HG03469 (cell line): Measurements from ENCODE around the gene XRCC5.

Experiments used
- ATAC-seq: cut with Tn5 transposase; IDR thresholded peaks from one replicate; pipeline ENCODE4 v1.9.1; 2021; ENCODE audit warnings: mild to moderate bottlenecking, moderate library complexity, moderate number of reproducible peaks; ENCODE audit not compliant: unreplicated experiment

The XRCC5 gene

GRCh38 chr2:216083464-216084281 is 25.5 kb upstream of the XRCC5 start:
- no peak for ATAC-seq

DNA sequence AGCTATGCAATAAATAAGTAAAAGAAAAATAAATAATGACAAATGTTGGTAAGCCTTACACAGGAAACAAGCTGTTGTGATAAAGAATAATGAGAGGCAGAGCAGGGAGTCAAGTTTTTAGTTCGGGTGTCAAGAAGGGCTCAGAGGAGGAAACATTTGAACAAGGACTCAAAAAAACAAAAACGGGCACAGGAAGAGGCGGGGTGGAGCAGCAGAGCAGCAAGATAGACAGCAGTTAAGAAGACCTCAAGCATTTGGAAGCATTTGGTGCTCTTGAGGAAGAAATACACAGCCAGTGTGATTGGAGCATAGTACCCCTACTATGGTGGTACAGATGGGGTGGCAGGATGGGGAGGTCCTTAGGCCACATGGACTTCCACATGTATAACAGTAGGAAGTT is 24.6 kb upstream of the XRCC5 start:
- no peak for ATAC-seq

DNA sequence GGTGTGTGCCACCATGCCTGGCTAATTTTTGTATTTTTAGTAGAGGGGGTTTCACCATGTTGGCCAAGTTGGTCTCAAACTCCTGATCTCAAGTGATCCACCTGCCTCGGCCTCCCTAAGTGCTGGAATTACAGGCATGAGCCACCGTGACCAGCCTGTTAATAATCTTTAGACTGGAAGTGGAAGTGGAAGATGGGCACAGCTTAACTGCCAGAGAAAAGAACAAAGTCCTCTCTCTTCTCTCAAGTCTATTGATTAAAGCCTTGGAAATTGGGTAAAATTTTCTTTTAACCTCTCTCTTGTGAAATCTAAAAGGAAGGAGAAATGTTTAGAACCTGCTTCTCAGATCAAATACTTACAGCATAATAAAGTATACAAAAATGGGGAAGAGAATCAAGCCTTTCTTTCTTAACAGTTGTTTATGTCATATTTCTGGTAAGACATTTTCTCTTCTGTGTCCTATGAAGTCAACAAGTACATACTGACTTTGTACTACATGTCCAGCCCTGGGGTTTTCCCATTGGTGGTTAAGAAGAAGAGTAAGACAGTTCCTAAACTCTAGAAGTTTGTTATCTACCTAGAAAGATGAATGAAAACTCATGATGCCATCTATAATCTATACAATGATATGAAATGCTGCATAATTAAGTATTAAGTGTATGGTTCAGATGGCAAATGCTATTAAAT is 22.8 kb upstream of the XRCC5 start:
- no peak for ATAC-seq

DNA sequence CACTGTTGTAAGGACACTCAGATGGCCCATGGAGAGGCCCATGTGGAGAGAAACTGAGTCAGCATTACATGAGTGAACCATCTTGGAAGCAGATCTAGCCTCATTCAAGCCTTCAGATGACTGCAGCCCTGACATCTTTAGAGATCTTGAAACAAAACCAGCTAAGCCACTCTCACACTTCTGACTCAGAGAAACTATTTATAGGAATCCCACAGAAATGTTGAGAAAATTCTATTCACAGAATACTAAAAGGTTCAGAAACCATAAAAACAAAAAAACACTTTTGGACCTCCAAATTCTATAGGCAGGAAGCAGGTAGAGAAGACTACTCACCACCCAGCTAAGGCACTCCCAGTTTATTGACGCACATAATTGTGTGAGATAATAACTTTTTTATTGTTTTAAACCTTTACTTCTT is 18.8 kb upstream of the XRCC5 start:
- peak; percentile 58 for ATAC-seq

- ATAC-seq: no peak
Observed at GRCh38 chr2:216092646-216093045, 16.5 kb upstream of the XRCC5 start.

DNA sequence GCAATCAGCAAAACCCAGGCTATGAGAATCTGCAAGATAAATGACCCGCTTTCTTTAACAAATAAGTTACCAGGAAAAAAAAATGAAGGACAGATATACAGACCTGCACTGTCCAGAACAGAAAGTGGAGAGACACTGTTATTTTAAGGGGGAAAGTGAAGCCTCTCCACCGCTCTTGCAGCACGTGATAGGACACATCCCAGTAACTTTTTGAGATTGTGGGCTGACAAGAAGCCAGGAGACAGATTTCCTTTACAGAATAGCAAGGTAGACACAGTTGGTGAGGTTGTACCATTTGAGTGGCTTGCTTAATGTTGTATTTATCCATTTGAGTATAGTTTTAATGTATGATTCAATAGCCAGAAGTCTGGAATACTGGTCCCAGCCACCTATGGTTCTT is 14.4 kb upstream of the XRCC5 start:
- no peak for ATAC-seq

GRCh38 chr2:216098421-216099334 is 10.5 kb upstream of the XRCC5 start:
- ATAC-seq: no peak

- ATAC-seq: no peak
Observed at GRCh38 chr2:216101109-216101508, 8.0 kb upstream of the XRCC5 start.

GRCh38 chr2:216103213-216103612 is 5.9 kb upstream of the XRCC5 start:
- ATAC-seq: no peak

DNA sequence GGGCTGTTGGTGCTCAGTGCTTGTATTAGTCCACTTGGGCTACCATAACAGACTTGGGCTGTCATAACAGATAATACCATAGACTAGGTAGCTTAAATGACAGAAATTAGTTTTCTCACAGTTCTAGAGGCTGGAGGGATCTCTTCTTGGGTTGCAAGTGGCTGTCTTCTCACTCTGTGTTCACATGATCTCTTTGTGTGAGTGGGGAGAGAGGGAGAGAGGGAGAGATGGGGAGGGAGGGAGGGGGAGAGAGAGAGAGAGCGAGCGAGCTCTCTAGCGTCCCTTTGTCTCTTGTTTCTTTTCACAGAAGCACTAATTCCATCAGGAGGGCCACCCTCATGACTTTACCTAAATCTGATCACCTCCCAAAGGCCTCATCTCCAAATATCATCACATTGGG is 4.5 kb upstream of the XRCC5 start:
- no peak for ATAC-seq

DNA sequence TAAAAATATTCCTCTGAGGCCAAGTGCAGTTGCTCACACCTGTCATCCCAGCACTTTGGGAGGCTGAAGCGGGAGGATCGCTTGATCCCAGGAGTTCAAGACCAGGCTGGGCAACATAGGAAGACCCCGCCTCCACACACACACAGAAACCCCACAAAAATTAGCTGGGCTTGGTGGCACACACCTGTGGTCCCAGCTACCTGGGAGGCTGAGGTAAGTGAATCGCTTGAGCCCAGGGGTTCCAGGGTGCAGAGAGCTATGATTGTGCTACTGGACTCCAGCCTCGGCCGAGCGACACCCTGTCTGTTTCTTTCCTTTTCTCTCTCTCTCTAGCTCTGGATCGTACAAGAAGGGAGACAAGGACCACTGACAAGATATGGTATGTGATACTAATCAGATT is 1.8 kb upstream of the XRCC5 start:
- no peak for ATAC-seq

DNA sequence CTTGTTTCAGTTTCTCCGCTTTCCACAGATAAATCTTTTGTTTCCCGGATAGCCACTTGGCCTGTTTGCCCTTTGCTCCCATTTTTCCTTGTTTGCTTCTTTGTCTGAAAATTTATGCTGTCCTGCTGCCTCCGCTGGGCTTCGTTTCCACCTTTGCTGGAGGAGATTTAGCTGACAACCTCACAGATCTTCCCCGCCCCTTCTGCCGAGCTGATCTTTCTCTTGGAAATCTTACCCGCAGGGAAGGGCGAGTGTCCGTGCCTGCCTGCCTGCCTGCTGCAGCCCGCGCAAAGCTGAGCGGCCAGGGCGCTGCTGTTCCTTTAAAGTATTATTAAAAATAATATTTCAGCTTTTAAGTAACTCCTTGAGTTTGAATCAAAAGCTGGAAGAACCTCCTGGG is 1.4 kb upstream of the XRCC5 start:
- no peak for ATAC-seq

DNA sequence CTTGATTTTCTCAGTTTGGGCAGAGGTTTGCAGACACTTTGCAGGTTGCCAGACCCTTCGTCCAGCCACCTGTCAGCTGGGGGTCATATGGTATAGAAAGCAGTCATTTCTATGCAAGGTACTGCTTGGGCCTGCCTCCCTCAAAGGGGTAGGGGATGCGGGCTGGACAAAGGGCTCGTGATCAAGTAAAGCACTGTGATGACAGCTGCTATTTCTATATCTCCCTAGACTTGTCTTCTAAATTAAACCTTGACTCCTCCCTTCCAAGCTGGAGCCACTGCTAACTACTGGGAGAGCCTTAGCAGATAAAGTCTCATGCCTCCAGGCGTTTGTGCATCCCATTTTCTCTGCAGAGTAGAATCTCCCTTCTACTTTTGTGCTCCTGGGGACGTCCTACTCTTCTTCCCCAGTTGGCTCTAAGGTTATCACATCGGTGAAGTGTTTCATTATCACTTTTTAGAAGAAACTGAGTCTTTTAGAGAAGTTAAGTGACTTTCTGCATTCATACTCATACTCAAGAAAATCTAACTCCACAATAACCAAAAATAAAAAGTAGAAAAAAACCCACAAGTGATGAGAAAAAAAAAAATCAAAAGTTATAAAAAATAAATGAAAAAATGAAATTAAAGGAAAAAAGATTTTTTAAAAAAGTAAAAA is 710 bp upstream of the XRCC5 start:
- ATAC-seq: no peak

- no peak for ATAC-seq
Observed at GRCh38 chr2:216109962-216110614, 940 bp downstream of the XRCC5 start.

DNA sequence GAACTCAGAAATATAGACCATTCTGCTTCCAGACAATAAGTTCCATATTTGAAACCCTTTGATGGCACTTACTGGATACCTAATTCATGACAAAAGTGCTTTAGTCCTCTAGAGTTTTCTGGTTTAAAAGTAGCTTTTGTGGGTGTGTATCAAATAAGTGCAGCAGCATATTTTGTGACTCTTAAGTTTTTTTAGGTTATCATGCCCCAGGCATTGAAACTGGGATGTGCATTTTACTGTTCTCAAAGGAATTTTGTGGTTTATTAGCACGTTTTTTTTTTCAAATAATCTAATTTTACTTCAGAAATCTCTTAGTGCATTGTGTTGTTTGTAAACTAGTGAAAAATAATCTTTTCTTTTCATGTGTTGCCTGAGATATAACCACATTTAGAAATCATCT is 1.5 kb downstream of the XRCC5 start:
- ATAC-seq: no peak

DNA sequence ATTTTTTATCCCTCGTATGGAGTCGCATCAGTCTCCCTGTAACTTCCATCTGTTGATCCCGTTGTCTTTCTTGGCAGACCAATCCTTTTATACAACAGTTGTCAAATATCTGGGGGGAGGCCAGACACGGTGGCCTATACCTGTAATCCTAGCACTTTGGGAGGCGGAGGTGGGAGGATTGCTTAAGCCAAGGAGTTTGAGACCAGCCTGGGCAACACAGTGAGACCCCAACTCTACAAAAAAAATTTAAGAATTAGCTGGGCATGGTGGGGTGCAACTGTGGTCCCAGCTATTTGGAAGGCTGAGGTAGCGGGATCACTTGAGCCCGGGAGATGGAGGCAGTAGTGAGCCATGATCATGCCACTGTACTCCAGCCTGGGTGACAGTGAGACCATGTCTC is 2.0 kb downstream of the XRCC5 start:
- ATAC-seq: no peak

GRCh38 chr2:216112926-216113325 is 3.8 kb downstream of the XRCC5 start:
- no peak for ATAC-seq

DNA sequence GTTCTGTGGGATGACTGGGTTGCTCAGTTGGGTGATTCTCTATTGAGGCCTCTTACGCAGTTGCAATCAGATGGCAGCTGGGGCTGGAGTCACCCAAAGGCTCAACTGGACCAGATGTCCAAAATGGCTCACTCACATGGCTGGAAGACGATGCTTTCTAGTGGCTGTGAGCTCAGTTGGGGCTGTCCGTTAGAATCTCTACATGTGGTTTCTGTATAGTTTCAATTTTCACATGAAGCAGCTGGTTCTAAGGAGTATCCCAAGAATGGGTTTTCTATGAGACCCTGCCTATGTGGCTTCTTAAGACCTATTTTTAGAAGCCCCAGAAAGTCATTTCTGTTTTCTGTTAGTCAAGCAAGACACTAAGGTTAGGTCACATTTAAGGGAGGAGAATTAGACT is 4.4 kb downstream of the XRCC5 start:
- peak; percentile 56 for ATAC-seq

DNA sequence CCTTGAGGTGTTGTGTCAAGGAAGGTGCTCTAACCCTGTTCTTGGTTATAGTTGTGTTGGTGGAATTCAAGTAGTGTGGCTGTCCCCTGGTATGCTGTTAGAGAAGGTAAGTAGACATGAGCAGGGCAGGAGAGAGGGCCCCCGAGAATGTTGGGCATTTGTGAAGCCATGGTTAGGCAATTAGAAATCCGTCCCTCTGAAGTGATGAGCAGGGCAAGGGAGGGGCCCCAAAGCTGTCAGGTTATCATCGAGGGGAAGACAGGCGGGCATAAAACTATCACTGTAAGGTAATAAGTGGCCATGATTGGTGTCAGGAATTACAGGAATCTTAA is 5.2 kb downstream of the XRCC5 start:
- no peak for ATAC-seq

DNA sequence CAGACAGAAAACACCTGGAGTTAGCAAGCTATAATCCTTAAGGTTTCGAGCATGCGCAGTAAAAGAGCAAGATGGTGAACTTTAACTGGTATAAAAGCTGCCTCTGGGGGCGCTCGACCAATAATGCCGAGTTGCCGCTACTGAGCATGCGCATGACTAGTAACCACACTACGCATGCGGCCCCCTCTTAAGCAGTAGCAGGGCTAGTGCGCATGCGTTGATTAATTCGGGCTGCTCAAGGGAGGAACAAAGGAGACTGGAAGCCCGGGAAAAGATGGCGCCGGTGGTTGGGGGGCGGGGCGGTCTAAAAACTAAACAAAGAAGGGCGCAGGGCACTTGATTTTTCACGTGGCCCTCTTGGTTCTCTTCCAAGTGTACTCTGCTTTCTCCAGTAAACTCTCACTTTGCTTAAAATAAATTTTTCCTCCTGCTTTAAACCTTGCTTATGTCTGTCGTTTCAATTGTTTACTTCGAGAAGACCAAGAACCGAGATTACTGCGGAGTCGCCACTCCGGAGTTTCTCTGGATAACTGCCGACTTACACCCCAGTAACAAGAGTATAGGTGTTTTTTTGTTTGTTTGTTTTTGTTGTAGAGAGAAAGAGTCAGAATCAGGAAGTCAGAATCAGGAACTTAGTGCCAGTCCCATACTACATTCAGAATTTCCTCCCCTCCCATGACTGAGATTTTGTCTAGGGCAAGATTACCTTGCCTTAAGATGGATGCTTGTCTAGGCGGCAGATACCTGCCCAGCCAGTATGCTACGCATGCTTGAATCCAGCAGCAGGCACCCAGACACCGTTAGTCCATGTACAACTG is 5.8 kb downstream of the XRCC5 start:
- peak; percentile 38 for ATAC-seq
